ENCODE measurements around the gene ZFP36. TPM values are rescaled to one million over a fixed set of nuclear protein-coding genes. Genes with fewer than 3 reads are reported as not detected.

ZFP36 gene
- total RNA-seq, 4 donors from 2014 or later = 426 to 850 (median 540) TPM

DNA sequence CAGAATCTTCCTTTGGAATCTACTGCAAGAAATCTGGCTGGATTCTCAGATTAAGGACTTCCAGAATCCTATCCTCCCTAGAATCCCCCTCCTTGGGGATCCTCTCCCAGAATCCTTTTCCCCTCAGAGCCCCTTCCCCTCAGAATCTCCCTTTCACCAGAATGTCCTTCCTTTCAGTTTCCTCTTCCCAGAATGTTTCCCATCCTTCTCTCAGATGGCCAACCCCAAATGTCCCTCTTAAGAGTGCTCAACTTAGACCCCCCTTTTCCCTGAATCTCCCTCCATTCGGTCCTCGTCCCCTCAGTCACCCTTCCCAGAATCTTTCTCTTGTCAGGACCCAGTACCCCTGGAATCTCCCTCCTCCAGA lies 29.7 kb downstream of the ZFP36 start:
- H3K4me3 ChIP-seq = peak overlapping the region; percentile 89
- TF ChIP-seq, protein P1, sequence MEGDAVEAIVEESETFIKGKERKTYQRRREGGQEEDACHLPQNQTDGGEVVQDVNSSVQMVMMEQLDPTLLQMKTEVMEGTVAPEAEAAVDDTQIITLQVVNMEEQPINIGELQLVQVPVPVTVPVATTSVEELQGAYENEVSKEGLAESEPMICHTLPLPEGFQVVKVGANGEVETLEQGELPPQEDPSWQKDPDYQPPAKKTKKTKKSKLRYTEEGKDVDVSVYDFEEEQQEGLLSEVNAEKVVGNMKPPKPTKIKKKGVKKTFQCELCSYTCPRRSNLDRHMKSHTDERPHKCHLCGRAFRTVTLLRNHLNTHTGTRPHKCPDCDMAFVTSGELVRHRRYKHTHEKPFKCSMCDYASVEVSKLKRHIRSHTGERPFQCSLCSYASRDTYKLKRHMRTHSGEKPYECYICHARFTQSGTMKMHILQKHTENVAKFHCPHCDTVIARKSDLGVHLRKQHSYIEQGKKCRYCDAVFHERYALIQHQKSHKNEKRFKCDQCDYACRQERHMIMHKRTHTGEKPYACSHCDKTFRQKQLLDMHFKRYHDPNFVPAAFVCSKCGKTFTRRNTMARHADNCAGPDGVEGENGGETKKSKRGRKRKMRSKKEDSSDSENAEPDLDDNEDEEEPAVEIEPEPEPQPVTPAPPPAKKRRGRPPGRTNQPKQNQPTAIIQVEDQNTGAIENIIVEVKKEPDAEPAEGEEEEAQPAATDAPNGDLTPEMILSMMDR (IDR thresholded peaks at IDR 0.05) = no peak
- TF ChIP-seq POLR2A (IDR thresholded peaks at IDR 0.05) (no peak), EP300 (IDR thresholded peaks at IDR 0.05) (no peak), POLR2AphosphoS5 (IDR thresholded peaks at IDR 0.05) (no peak)
- 13% methylated on average over 2 of the region's 2 CpGs for WGBS
- peaks cover 37% of the 10 kb centered on the region for H3K4me1 ChIP-seq
- H3K27ac ChIP-seq = peak overlapping the region; percentile 82
- no peaks in the 10 kb centered on the region for H3K9me3 ChIP-seq
- no peak for DNase-seq (ENCODE audit: low spot score in 2 of 2)
- no peaks in the 10 kb centered on the region for H3K27me3 ChIP-seq
- peaks cover 32% of the 10 kb centered on the region for H3K36me3 ChIP-seq

DNA sequence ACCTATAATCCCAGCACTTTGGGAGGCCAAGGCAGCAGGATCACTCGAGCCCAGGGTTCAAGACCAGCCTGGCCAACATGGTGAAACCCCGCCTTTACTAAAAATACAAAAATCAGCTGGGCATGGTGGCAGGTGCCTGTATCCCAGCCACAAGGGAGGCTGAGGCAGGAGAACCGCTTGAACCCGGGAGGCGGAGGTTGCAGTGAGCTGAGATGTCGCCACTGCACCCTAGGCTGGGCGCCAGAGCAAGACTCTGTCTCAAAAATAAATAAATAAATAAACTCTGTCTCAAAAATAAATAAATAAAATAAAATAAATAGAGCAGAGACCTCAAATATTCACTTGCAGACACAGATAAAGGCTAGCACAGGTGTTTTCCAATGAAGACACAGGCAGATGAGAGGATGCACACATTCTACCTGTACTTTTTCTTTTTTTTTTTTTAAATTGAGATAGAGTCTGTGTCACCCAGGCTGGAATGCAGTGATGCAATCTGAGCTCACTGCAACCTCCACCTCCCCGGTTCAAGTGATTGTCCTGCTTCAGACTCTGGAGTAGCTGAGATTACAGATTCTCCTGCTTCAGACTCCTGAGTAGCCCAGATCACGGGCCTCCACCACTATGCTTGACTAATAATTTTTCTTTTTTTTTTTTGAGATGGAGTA lies 31.8 kb downstream of the ZFP36 start:
- Histone ChIP-seq H3K36me3 (peaks cover 14% of the 10 kb centered on the region), H3K4me1 (peaks cover 36% of the 10 kb centered on the region), H3K27me3 (no peaks in the 10 kb centered on the region), H3K4me3 (no peak overlapping the region), H3K9me3 (no peaks in the 10 kb centered on the region), H3K27ac (no peak overlapping the region)
- DNase-seq (ENCODE audit: low spot score in 2 of 2) = no peak
- TF ChIP-seq POLR2AphosphoS5 (IDR thresholded peaks at IDR 0.05) (no peak), POLR2A (IDR thresholded peaks at IDR 0.05) (no peak), EP300 (IDR thresholded peaks at IDR 0.05) (no peak)
- TF ChIP-seq, protein P1 (IDR thresholded peaks at IDR 0.05) = no peak
- WGBS = 84% methylated on average over 9 of the region's 9 CpGs

GRCh38 chr19:39444598-39445195 lies 38.0 kb downstream of the ZFP36 start:
- Histone ChIP-seq H3K4me1 (peaks cover 43% of the 10 kb centered on the region), H3K27me3 (no peaks in the 10 kb centered on the region), H3K27ac (peak overlapping the region; percentile 95), H3K9me3 (no peaks in the 10 kb centered on the region), H3K4me3 (peak overlapping the region; percentile 86), H3K36me3 (peaks cover 4% of the 10 kb centered on the region)
- no peak for DNase-seq (ENCODE audit: low spot score in 2 of 2)
- 5% methylated on average over 17 of the region's 17 CpGs for WGBS
- TF ChIP-seq, protein P1 (IDR thresholded peaks at IDR 0.05) = no peak
- no peak for TF ChIP-seq POLR2A (IDR thresholded peaks at IDR 0.05)
- TF ChIP-seq EP300 (IDR thresholded peaks at IDR 0.05) = no peak
- TF ChIP-seq POLR2AphosphoS5 (IDR thresholded peaks at IDR 0.05) = no peak

- peak within 1 kb of the TSS; percentile 86 for H3K4me3 ChIP-seq
Measured at GRCh38 chr19:39445196-39446111, 38.8 kb downstream of the ZFP36 start, which contains the start of gene SUPT5H. Gene SUPT5H, plus strand, starts transcription at chr19:39445582. Its CDS starts 309 bp downstream, at chr19:39445891.

More at GRCh38 chr19:39445196-39446111, 38.8 kb downstream of the ZFP36 start, which contains the start of gene SUPT5H:
- Histone ChIP-seq H3K36me3 (peaks cover 4% of the 10 kb centered on the region), H3K9me3 (no peaks in the 10 kb centered on the region), H3K27ac (peak within 1 kb of the TSS; percentile 95), H3K4me1 (peaks cover 42% of the 10 kb centered on the region), H3K27me3 (no peaks in the 10 kb centered on the region)
- under 1% methylated on average over 39 of the region's 68 CpGs for WGBS
- TF ChIP-seq, protein P1 (IDR thresholded peaks at IDR 0.05) = no peak
- TF ChIP-seq EP300 (IDR thresholded peaks at IDR 0.05) (no peak), POLR2AphosphoS5 (IDR thresholded peaks at IDR 0.05) (peak; percentile 79 to 97 (median 80)), POLR2A (IDR thresholded peaks at IDR 0.05) (peak in 1 of 2 donors; percentile 95)
- peak; percentile 98 to 100 for DNase-seq (ENCODE audit: low spot score in 2 of 2)

Data from suprapubic skin (tissue), 4 donors.